Measurements from ENCODE around the gene AMZ2. TPM values are rescaled to one million over a fixed set of nuclear protein-coding genes. Genes with fewer than 3 reads are reported as not detected.

The AMZ2 gene, protein sequence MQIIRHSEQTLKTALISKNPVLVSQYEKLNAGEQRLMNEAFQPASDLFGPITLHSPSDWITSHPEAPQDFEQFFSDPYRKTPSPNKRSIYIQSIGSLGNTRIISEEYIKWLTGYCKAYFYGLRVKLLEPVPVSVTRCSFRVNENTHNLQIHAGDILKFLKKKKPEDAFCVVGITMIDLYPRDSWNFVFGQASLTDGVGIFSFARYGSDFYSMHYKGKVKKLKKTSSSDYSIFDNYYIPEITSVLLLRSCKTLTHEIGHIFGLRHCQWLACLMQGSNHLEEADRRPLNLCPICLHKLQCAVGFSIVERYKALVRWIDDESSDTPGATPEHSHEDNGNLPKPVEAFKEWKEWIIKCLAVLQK
- polyA plus RNA-seq (2013, experiment 1 of 2) = 70.9 TPM
- polyA plus RNA-seq (2013, experiment 2 of 2) = 68.9 TPM

DNA sequence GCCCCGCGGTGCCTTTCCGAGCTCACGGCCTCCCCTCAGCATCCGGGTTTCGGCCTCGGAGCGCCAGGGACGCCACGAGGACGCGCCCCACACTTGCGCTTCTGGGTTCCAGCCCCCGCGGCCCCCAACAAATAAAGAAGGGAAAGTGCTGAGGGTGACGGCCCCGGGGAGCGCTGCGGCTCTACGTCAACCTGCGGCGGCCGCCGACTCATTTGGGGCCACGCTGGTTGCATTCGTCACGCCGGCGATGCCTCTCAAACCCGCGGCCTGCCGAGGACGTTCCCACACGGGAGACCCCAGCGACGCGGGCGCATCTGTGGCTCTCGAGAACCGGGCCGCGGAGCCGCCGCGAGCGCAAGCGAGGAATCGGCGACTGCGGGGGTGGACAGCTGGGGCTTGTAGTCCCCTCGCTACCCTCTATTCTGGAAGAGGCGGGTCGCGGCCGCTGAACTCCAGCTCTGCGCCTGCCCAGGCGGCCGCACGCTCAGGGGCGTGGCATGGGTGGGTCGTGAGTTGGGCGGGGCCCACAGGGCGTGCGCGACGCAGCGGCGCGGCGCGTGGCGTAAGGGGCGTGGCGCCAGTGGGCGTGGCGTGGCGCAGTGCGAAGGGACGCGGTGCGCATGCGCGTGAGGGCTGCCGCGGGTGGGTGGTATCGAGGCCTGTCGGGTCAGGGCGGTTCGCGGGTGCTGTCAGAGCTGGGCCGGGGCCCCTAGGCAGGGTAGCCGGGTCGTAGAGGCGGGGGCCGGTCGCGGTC is at the start of gene AMZ2:
TSS of gene AMZ2 (plus strand) at position 599 of the 754 bp plus-strand sequence. CDS start 2,145 bp downstream, outside the sequence.
- H3K4ac ChIP-seq (ENCODE audit: low read depth, low read length) = no peak within 1 kb of the TSS
- H3K79me2 ChIP-seq (ENCODE audit: control insufficient read depth, insufficient read depth, low read length) = no peaks in the 10 kb centered on the region
- peak within 1 kb of the TSS; percentile 42 for H3K18ac ChIP-seq (ENCODE audit: low read length)
- H2AK5ac ChIP-seq (ENCODE audit: low read length) = no peak within 1 kb of the TSS
- no peak within 1 kb of the TSS for H2BK15ac ChIP-seq (replicated peaks; ENCODE audit: low read depth)
- H3K36me3 ChIP-seq (ENCODE audit: control insufficient read depth, insufficient read depth, low read length) = no peaks in the 10 kb centered on the region
- H3K4me2 ChIP-seq (ENCODE audit: low read length) = peak within 1 kb of the TSS; percentile 89
- DNase-seq = peak; percentile 94
- H3K4me1 ChIP-seq (ENCODE audit: control insufficient read depth, low read depth, low read length) = no peaks in the 10 kb centered on the region
- H4K8ac ChIP-seq (ENCODE audit: low read depth, low read length) = no peak within 1 kb of the TSS
- no CpG with 5 or more reads among the region's 97 CpGs for WGBS (ENCODE audit: extremely low coverage, insufficient coverage, low lambda C conversion rate)
- H3K56ac ChIP-seq (ENCODE audit: low read length) = peak within 1 kb of the TSS; percentile 94
- H3K23ac ChIP-seq (ENCODE audit: low read length) = peak within 1 kb of the TSS; percentile 6
- H3K27me3 ChIP-seq (ENCODE audit: insufficient read depth, low read length, poor library complexity) = no peaks in the 10 kb centered on the region
- H3K4me3 ChIP-seq (ENCODE audit: low read length) = peak within 1 kb of the TSS; percentile 87
- peak within 1 kb of the TSS; percentile 94 for H3K9ac ChIP-seq (ENCODE audit: low read length)
- no peak within 1 kb of the TSS for H2BK120ac ChIP-seq (ENCODE audit: low read depth, low read length)
- no peak within 1 kb of the TSS for H4K5ac ChIP-seq (ENCODE audit: low read length)
- no peak within 1 kb of the TSS for H2BK5ac ChIP-seq (ENCODE audit: low read length)
- no peaks in the 10 kb centered on the region for H3K79me1 ChIP-seq (ENCODE audit: low read length)
- peak within 1 kb of the TSS; percentile 46 for H3K27ac ChIP-seq (ENCODE audit: low read depth, low read length)

DNA sequence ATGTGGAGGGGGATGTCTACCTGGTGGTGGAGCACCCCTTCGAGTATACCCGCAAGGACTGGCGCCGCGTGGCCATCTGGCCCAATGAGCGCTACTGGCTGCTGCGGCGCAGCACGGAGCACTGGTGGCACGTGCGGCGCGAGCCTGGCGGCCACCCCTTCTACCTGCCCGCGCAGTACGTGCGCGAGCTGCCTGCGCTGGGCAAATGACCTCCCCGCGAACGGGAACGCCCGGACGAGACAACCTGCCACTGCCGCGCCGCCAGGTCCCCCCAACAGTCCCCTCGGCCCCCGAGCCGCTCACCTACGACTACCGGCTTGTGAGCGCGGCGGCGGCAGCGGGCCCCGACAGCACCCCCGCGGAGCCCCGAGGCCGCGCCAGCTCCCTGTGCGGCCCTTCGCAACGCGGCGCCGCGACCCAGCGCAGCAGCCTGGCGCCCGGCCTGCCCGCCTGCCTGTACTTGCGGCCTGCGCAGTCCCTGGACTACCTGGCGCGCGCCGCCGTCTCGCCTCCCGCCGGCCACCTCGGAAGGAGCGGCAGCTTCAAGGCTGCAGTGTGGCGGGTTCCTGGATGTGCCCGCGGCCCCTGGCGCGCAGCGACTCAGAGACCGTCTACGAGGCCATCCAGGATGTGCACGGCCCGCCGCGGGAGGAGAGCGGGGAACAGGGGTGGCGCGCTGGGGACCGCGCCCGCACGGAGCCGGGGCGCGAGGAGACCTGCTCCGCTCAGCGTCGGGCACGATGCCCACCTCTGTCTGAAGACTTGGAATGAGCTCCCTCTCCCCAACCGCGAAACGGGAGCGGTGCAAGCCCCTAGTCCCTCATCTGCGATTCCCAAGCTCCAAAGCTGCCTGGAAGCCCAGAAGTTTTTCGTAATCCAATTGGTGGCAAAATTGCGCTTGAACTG is 48.7 kb upstream of the AMZ2 start:
- H3K27me3 ChIP-seq (ENCODE audit: insufficient read depth, low read length, poor library complexity) = peaks cover 42% of the 10 kb centered on the region
- DNase-seq = peak; percentile 42
- H3K36me3 ChIP-seq (ENCODE audit: control insufficient read depth, insufficient read depth, low read length) = no peaks in the 10 kb centered on the region
- H3K18ac ChIP-seq (ENCODE audit: low read length) = no peak overlapping the region
- no peak overlapping the region for H3K23ac ChIP-seq (ENCODE audit: low read length)
- WGBS (ENCODE audit: extremely low coverage, insufficient coverage, low lambda C conversion rate) = no CpG with 5 or more reads among the region's 101 CpGs
- peak overlapping the region; percentile 20 for H3K4me2 ChIP-seq (ENCODE audit: low read length)
- H3K4ac ChIP-seq (ENCODE audit: low read depth, low read length) = no peak overlapping the region
- H3K4me3 ChIP-seq (ENCODE audit: low read length) = no peak overlapping the region
- H3K56ac ChIP-seq (ENCODE audit: low read length) = peak overlapping the region; percentile 34
- no peaks in the 10 kb centered on the region for H3K79me1 ChIP-seq (ENCODE audit: low read length)
- no peak overlapping the region for H2AK5ac ChIP-seq (ENCODE audit: low read length)
- H3K4me1 ChIP-seq (ENCODE audit: control insufficient read depth, low read depth, low read length) = no peaks in the 10 kb centered on the region
- H3K79me2 ChIP-seq (ENCODE audit: control insufficient read depth, insufficient read depth, low read length) = no peaks in the 10 kb centered on the region
- H3K27ac ChIP-seq (ENCODE audit: low read depth, low read length) = no peak overlapping the region
- no peak overlapping the region for H2BK5ac ChIP-seq (ENCODE audit: low read length)
- H4K8ac ChIP-seq (ENCODE audit: low read depth, low read length) = no peak overlapping the region
- H2BK15ac ChIP-seq (replicated peaks; ENCODE audit: low read depth) = no peak overlapping the region
- H2BK120ac ChIP-seq (ENCODE audit: low read depth, low read length) = no peak overlapping the region
- no peak overlapping the region for H3K9ac ChIP-seq (ENCODE audit: low read length)
- H4K5ac ChIP-seq (ENCODE audit: low read length) = no peak overlapping the region

DNA sequence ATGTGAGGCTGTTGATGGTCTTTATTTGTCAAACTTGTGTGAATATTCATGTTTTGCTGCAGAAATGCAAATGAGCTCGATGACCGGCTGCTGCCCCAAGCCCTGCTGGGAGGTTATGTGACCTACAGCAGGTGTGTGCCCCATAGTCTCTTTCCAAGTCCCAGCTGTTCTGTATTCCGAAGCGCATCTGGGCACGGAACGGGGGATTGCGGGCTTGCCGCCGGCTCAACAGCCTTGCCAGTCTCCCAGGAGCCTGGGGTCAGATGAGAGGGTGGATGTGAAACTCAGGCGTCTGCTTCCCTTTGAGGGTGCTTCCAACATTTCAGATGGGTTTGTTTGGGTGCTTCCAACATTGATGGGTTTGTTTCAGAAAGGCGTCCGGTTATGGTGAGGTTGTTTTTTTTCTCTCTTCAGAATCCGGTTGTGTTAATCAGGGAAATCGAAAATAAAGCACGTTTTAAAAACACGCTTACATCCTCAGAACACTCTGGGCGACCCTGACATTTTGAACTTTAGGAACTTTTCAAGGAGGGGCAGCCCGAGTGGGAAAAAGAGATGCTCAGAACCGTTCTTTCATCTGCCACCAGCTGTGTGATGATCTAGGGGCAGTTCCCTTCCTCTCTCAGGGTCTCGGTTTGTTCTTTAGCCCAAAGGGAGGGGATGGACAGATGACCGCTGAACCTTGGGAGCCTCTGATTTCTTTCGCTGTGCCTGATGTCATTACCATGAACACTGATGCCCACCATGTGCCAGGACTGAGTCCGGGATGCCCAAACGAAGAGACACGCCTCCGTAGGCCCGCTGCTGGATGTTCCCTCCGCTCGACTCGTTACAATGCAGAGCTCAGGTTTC is 47.8 kb upstream of the AMZ2 start:
- H4K5ac ChIP-seq (ENCODE audit: low read length) = no peak overlapping the region
- no peaks in the 10 kb centered on the region for H3K4me1 ChIP-seq (ENCODE audit: control insufficient read depth, low read depth, low read length)
- H2AK5ac ChIP-seq (ENCODE audit: low read length) = no peak overlapping the region
- peak overlapping the region; percentile 20 for H3K4me2 ChIP-seq (ENCODE audit: low read length)
- no peak overlapping the region for H3K23ac ChIP-seq (ENCODE audit: low read length)
- H3K4ac ChIP-seq (ENCODE audit: low read depth, low read length) = no peak overlapping the region
- H2BK15ac ChIP-seq (replicated peaks; ENCODE audit: low read depth) = no peak overlapping the region
- no peaks in the 10 kb centered on the region for H3K36me3 ChIP-seq (ENCODE audit: control insufficient read depth, insufficient read depth, low read length)
- DNase-seq = peak; percentile 3
- H3K27me3 ChIP-seq (ENCODE audit: insufficient read depth, low read length, poor library complexity) = peaks cover 43% of the 10 kb centered on the region
- H3K79me2 ChIP-seq (ENCODE audit: control insufficient read depth, insufficient read depth, low read length) = no peaks in the 10 kb centered on the region
- H2BK120ac ChIP-seq (ENCODE audit: low read depth, low read length) = no peak overlapping the region
- WGBS (ENCODE audit: extremely low coverage, insufficient coverage, low lambda C conversion rate) = no CpG with 5 or more reads among the region's 30 CpGs
- H2BK5ac ChIP-seq (ENCODE audit: low read length) = no peak overlapping the region
- H4K8ac ChIP-seq (ENCODE audit: low read depth, low read length) = no peak overlapping the region
- H3K18ac ChIP-seq (ENCODE audit: low read length) = no peak overlapping the region
- H3K27ac ChIP-seq (ENCODE audit: low read depth, low read length) = no peak overlapping the region
- H3K56ac ChIP-seq (ENCODE audit: low read length) = no peak overlapping the region
- no peaks in the 10 kb centered on the region for H3K79me1 ChIP-seq (ENCODE audit: low read length)
- no peak overlapping the region for H3K4me3 ChIP-seq (ENCODE audit: low read length)
- no peak overlapping the region for H3K9ac ChIP-seq (ENCODE audit: low read length)

DNA sequence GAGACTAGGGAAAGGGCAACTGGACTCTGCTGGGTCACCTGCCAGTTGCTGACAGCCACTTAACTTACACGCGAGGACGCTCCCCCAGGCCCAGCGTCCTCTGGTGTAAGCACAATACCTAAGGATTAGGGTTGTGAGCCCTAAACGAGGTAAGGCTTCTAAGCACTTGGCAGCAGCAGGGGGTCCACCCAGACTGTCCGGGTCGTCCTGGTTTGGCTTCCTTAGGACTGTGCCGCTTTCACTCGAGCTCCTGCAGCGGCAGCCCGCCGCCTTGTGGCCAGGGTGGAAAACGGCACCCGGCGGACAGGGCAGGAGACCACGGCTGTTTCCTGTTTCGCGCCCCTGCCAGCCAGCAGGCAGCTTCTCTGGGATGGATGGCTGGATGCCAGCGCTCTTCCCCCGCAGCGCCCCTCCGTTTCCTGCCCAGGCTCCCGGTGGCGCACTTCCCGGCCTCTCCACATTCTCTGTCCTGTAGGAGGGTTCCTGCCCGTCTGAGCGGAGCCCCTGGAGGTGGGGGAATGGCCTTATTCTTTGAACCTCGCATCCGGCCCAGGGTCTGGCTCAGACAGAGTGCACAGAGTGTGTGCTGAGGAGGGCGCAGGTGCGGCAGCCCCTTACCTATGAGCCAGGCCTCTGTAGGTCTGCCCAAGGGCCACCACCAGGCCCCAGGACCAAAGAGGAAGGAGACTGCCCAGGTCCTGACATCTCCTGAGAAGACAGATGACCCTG is 47.0 kb upstream of the AMZ2 start:
- no peaks in the 10 kb centered on the region for H3K36me3 ChIP-seq (ENCODE audit: control insufficient read depth, insufficient read depth, low read length)
- H2AK5ac ChIP-seq (ENCODE audit: low read length) = no peak overlapping the region
- no peak overlapping the region for H3K56ac ChIP-seq (ENCODE audit: low read length)
- H3K27ac ChIP-seq (ENCODE audit: low read depth, low read length) = no peak overlapping the region
- H3K4me2 ChIP-seq (ENCODE audit: low read length) = no peak overlapping the region
- H2BK120ac ChIP-seq (ENCODE audit: low read depth, low read length) = no peak overlapping the region
- no peaks in the 10 kb centered on the region for H3K79me1 ChIP-seq (ENCODE audit: low read length)
- no peak overlapping the region for H3K4ac ChIP-seq (ENCODE audit: low read depth, low read length)
- no peak overlapping the region for H2BK5ac ChIP-seq (ENCODE audit: low read length)
- no CpG with 5 or more reads among the region's 31 CpGs for WGBS (ENCODE audit: extremely low coverage, insufficient coverage, low lambda C conversion rate)
- H4K8ac ChIP-seq (ENCODE audit: low read depth, low read length) = no peak overlapping the region
- H2BK15ac ChIP-seq (replicated peaks; ENCODE audit: low read depth) = no peak overlapping the region
- H3K27me3 ChIP-seq (ENCODE audit: insufficient read depth, low read length, poor library complexity) = peaks cover 39% of the 10 kb centered on the region
- H3K23ac ChIP-seq (ENCODE audit: low read length) = no peak overlapping the region
- H3K9ac ChIP-seq (ENCODE audit: low read length) = no peak overlapping the region
- no peaks in the 10 kb centered on the region for H3K79me2 ChIP-seq (ENCODE audit: control insufficient read depth, insufficient read depth, low read length)
- H3K18ac ChIP-seq (ENCODE audit: low read length) = no peak overlapping the region
- DNase-seq = peak; percentile 87
- H3K4me1 ChIP-seq (ENCODE audit: control insufficient read depth, low read depth, low read length) = no peaks in the 10 kb centered on the region
- no peak overlapping the region for H3K4me3 ChIP-seq (ENCODE audit: low read length)
- H4K5ac ChIP-seq (ENCODE audit: low read length) = no peak overlapping the region
